Endothelial cell of umbilical vein (primary cell): ENCODE results near the gene DNMT1. TPM values are rescaled to one million over a fixed set of nuclear protein-coding genes. Genes with fewer than 3 reads are reported as not detected.

Source experiments
- BruUV-seq: library from RNA; stranded (reverse); fragments of 400-500 nt; replicated peaks from 2 replicates; lab custom pipeline; 2021; lab: Mats Ljungman, UMichigan
- CTCF ChIA-PET: fragments of 300-600, 350-600 bp; sonication (Branson Sonifier 250); formaldehyde crosslinking; loops from one replicate; lab custom pipeline; 2021; ENCODE audit warnings: antibody characterized with exemption, inconsistent platforms; lab: Charles Lee
- POLR2A ChIA-PET: fragments of 300-600, 350-600 bp; sonication (Branson Sonifier 250); formaldehyde crosslinking; loops from one replicate; lab custom pipeline; 2021; ENCODE audit warnings: antibody characterized with exemption, inconsistent platforms; lab: Charles Lee
- DNase-seq: peaks from one replicate; pipeline ENCODE4 v3.0.0-alpha.2; 2011; ENCODE audit warnings: low read depth, low spot score
- FAIRE-seq: peaks from 2 replicates; lab custom pipeline; 2011; peaks lifted over from hg19 to GRCh38; lab: Jason Lieb, UNC
- H2AFZ ChIP-seq: 2 replicates; pipeline ENCODE4 v1.6.0; 2012; ENCODE audit warnings: low read depth, low read length, control low read depth, inconsistent platforms
- H3K27ac ChIP-seq: 2 replicates; pipeline ENCODE4 v1.5.1; 2011; ENCODE audit warnings: low read depth, mild to moderate bottlenecking, control low read depth, low read length, moderate library complexity; ENCODE audit not compliant: insufficient read depth
- H3K27me3 ChIP-seq, 2 experiments: 2 replicates each; pipeline versions ENCODE4 v1.6.0 to v1.6.1; 2011; ENCODE audit warnings: low read length in 2 of 2, mixed read lengths in 1 of 2; ENCODE audit not compliant: control insufficient read depth in 2 of 2, insufficient read depth in 2 of 2
- H3K36me3 ChIP-seq, 2 experiments: 2 replicates in 1 of 2; 3 replicates in 1 of 2; pipeline ENCODE4 v1.5.1; 2011; ENCODE audit warnings: low read length in 2 of 2, mild to moderate bottlenecking in 1 of 2, moderate library complexity in 1 of 2; ENCODE audit not compliant: control insufficient read depth in 2 of 2, insufficient read depth in 2 of 2; ENCODE audit errors: extremely low read depth in 1 of 2
- H3K4me1 ChIP-seq: 3 replicates; pipeline ENCODE4 v1.5.1; 2011; ENCODE audit warnings: mild to moderate bottlenecking, low read length; ENCODE audit not compliant: control insufficient read depth, insufficient read depth; ENCODE audit errors: extremely low read depth
- H3K4me2 ChIP-seq: 2 replicates; pipeline ENCODE4 v1.6.1; 2011; ENCODE audit warnings: low read length, control low read depth, mixed read lengths; ENCODE audit not compliant: insufficient read depth
- H3K4me3 ChIP-seq, 3 experiments: fragments of 200-600 bp in 1 of 3; sonication (generic), shearing (Covaris generic) in 1 of 3; replicated peaks in 1 of 3; 2 replicates each; pipeline ENCODE4 v1.5.1; 2011 to 2016; ENCODE audit warnings: control low read depth in 3 of 3, low read length in 3 of 3, mild to moderate bottlenecking in 2 of 3, inconsistent platforms in 1 of 3, low read depth in 1 of 3, moderate library complexity in 1 of 3; ENCODE audit not compliant: insufficient read depth in 1 of 3
- H3K79me2 ChIP-seq: 2 replicates; pipeline ENCODE4 v1.6.0; 2012; ENCODE audit warnings: low read length, inconsistent platforms; ENCODE audit not compliant: control insufficient read depth, insufficient read depth
- H3K9ac ChIP-seq: replicated peaks from 2 replicates; pipeline ENCODE3; 2011; ENCODE audit warnings: low read length, control low read depth; ENCODE audit not compliant: insufficient read depth; ENCODE audit errors: extremely low read depth
- H3K9me1 ChIP-seq: replicated peaks from 3 replicates; pipeline ENCODE4 v1.6.0; 2011; ENCODE audit warnings: mild to moderate bottlenecking, low read length; ENCODE audit not compliant: control insufficient read depth, insufficient read depth; ENCODE audit errors: extremely low read depth
- H3K9me3 ChIP-seq: replicated peaks from 2 replicates; pipeline ENCODE4 v1.5.1; 2012; ENCODE audit warnings: low read length, inconsistent platforms; ENCODE audit not compliant: control insufficient read depth, insufficient read depth
- H4K20me1 ChIP-seq: replicated peaks from 2 replicates; pipeline ENCODE3; 2011; ENCODE audit warnings: mild to moderate bottlenecking, low read length; ENCODE audit not compliant: control insufficient read depth, insufficient read depth; ENCODE audit errors: extremely low read depth
- CTCF ChIP-seq, 2 donors: IDR thresholded peaks; 1 replicate in 1 of 2; 2 replicates in 1 of 2; pipeline ENCODE4 v1.5.1; 2011; ENCODE audit warnings: low read length in 2 of 2, mild to moderate bottlenecking in 2 of 2, moderate library complexity in 2 of 2, control low read depth in 1 of 2, inconsistent platforms in 1 of 2, low read depth in 1 of 2; ENCODE audit not compliant: insufficient read depth in 1 of 2; ENCODE audit errors: extremely low read depth in 1 of 2
- EZH2 ChIP-seq: IDR thresholded peaks from 2 replicates; pipeline ENCODE4 v1.6.1; 2012; ENCODE audit warnings: borderline replicate concordance, low read depth, mild to moderate bottlenecking, moderate library complexity, low read length, inconsistent platforms; ENCODE audit not compliant: severe bottlenecking
- FOS ChIP-seq: IDR thresholded peaks from 2 replicates; pipeline ENCODE4 v1.6.1; 2011; ENCODE audit warnings: mild to moderate bottlenecking, low read length, moderate library complexity, borderline replicate concordance; ENCODE audit not compliant: insufficient read depth
- GATA2 ChIP-seq: IDR thresholded peaks from 2 replicates; pipeline ENCODE4 v1.7.0; 2011; ENCODE audit warnings: low read depth, mild to moderate bottlenecking, moderate library complexity, mixed read lengths, low read length; ENCODE audit not compliant: insufficient read length, insufficient read depth
- JUN ChIP-seq: IDR thresholded peaks from 2 replicates; pipeline ENCODE4 v1.6.1; 2011; ENCODE audit warnings: borderline replicate concordance, low read depth; ENCODE audit not compliant: insufficient read length, insufficient read depth
- MAX ChIP-seq: IDR thresholded peaks from 2 replicates; pipeline ENCODE4 v1.6.1; 2011; ENCODE audit not compliant: insufficient read depth, insufficient read length
- MYC ChIP-seq: IDR thresholded peaks from one replicate; pipeline ENCODE4 v1.6.1; 2011; ENCODE audit warnings: mild to moderate bottlenecking, low read depth, low read length
- POLR2A ChIP-seq: IDR thresholded peaks from 2 replicates; pipeline ENCODE4 v1.6.1; 2012; ENCODE audit warnings: low read depth, mild to moderate bottlenecking, control low read depth, low read length
- POLR2AphosphoS5 ChIP-seq: IDR thresholded peaks from 2 replicates; pipeline ENCODE4 v1.6.1; 2012; ENCODE audit warnings: low read depth, mild to moderate bottlenecking, control low read depth, low read length, moderate library complexity; ENCODE audit not compliant: insufficient read depth
- dilution Hi-C: fragments of 300-500 bp; cut with MboI; formaldehyde crosslinking; loops from one replicate; pipeline ENCODE4 v1.15.0; 2019; ENCODE audit warnings: low sequenced_read_pairs; ENCODE audit not compliant: extremely low pct_ligation_motif_present
- intact Hi-C: fragments of 100-400 bp; cut with micrococcal nuclease; formaldehyde crosslinking; loops from one replicate; pipeline ENCODE4 v1.10.0; 2022
- polyA plus RNA-seq, 4 experiments: library from polyadenylated mRNA; depleted of rRNA in 3 of 4; stranded (reverse) in 3 of 4; unstranded in 1 of 4; fragments of >200 nt; gene quantifications; 2 replicates each; pipeline versions ENCODE4 v1.2.1 to v1.2.3, GENCODE V29; 2011 to 2012; ENCODE audit warnings: missing spikeins in 1 of 4
- total RNA-seq: library from RNA; stranded (reverse); gene quantifications from 2 replicates; pipeline ENCODE4 v1.2.3, GENCODE V29; 2021

The DNMT1 gene
- total and polyA plus RNA-seq, 2 donors (not counting 3 experiments of a cell fraction or from before 2014, with no cell fraction given), result 53.4 to 165 TPM

DNA sequence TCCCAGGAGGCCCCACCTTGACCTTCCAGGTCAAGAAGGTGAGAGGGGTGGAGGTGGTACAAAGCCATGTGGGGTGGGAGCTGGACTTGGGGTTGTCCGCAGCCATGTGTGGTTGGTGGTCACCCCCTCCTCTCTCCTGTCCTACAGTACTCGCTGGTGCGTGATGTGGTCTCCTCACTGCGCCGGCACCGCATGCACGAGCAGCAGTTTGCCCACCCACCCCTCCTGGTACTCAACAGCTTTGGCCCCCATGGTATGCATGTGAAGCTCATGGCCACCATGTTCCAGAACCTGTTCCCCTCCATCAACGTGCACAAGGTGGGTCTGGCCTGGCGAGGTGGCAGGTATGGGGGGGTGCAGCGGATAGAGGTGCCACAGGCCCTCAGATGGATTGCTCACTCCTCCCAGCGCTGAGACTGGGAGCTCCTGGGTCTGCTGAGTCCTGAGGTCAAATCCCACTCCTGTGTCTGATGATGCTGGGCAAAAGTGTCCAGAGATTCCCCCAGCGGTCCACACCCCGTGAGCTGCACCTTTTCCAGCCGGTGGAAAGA lies 86.9 kb downstream of the DNMT1 start:
- Histone ChIP-seq H3K9me3 (no peaks in the 10 kb centered on the region), H2AFZ (no peak overlapping the region), H3K4me3 (no peak overlapping the region), H3K27me3 (no peaks in the 10 kb centered on the region), H4K20me1 (no peaks in the 10 kb centered on the region), H3K36me3 (peaks cover 8 to 31% of the 10 kb centered on the region in 2 experiments), H3K79me2 (peaks cover 28% of the 10 kb centered on the region), H3K9me1 (no peaks in the 10 kb centered on the region), H3K4me2 (no peak overlapping the region), H3K9ac (no peak overlapping the region), H3K4me1 (peaks cover 9% of the 10 kb centered on the region), H3K27ac (no peak overlapping the region)
- dilution Hi-C loops (no loop called here), intact Hi-C loops (loop anchor here (10.0 kb wide), 1 partner anchor 87 kb away; the partner anchor contains the start of gene DNMT1)
- no peak for TF ChIP-seq POLR2A
- no peak for TF ChIP-seq POLR2AphosphoS5
- no peak for TF ChIP-seq MAX
- no peak for TF ChIP-seq EZH2
- no peak for TF ChIP-seq GATA2
- TF ChIP-seq JUN, result no peak
- no peak for TF ChIP-seq MYC
- no peak for TF ChIP-seq CTCF (IDR thresholded peaks at IDR 0.05; ENCODE audit: extremely low read depth in 1 of 2, insufficient read depth in 1 of 2, low read depth in 1 of 2, low read length in 2 of 2)
- TF ChIP-seq FOS, result no peak
- POLR2A ChIA-PET, result no interaction called here
- BruUV-seq, result no TSS peak
- FAIRE-seq (no peak), DNase-seq (no peak)
- CTCF ChIA-PET, result interaction anchor here (0.6 to 1.0 kb wide), 2 partner anchors 12 to 124 kb away, joined by 3 read pairs; no protein-coding TSS in a partner anchor
